Measurements from ENCODE around the gene SERINC1.
A peak's percentile ranks its signal among the peaks of the same experiment; 100 is the strongest.
"Not testable (repeated sequence)": the region's sequence is repeated elsewhere in the genome, so short reads cannot be mapped to it uniquely, and the experiment has no call there.

The SERINC1 gene

GRCh38 chr6:122471107-122472021 lies at the start of gene SERINC1:
Gene SERINC1 (minus strand): TSS chr6:122471807. CDS start chr6:122471737, 70 bp downstream.
- peak; percentile 56 for DNase-seq

GRCh38 chr6:122511193-122511924 lies 39.8 kb upstream of the SERINC1 start:
- DNase-seq = no peak

GRCh38 chr6:122505170-122505569 lies 33.6 kb upstream of the SERINC1 start:
- not testable (repeated sequence) for DNase-seq

- no peak for DNase-seq
Observed at GRCh38 chr6:122501475-122501874, 29.9 kb upstream of the SERINC1 start.

- no peak for DNase-seq
Observed at GRCh38 chr6:122495612-122496011, 24.0 kb upstream of the SERINC1 start.

- no peak for DNase-seq
Observed at GRCh38 chr6:122494665-122495272, 23.2 kb upstream of the SERINC1 start.

GRCh38 chr6:122491919-122492555 lies 20.4 kb upstream of the SERINC1 start:
- no peak for DNase-seq

GRCh38 chr6:122490607-122491006 lies 19.0 kb upstream of the SERINC1 start:
- DNase-seq = no peak

GRCh38 chr6:122484760-122485159 lies 13.2 kb upstream of the SERINC1 start:
- DNase-seq = no peak

GRCh38 chr6:122482750-122483080 lies 11.1 kb upstream of the SERINC1 start:
- DNase-seq = no peak

- no peak for DNase-seq
Observed at GRCh38 chr6:122476131-122476530, 4.5 kb upstream of the SERINC1 start.

- no peak for DNase-seq
Observed at GRCh38 chr6:122472022-122472340, 374 bp upstream of the SERINC1 start.

GRCh38 chr6:122461885-122462284 lies 9.7 kb downstream of the SERINC1 start:
- no peak for DNase-seq

GRCh38 chr6:122459865-122460416 lies 11.7 kb downstream of the SERINC1 start:
- DNase-seq = not testable (repeated sequence)

- DNase-seq = no peak
Observed at GRCh38 chr6:122459240-122459639, 12.4 kb downstream of the SERINC1 start.

GRCh38 chr6:122458087-122458486 lies 13.5 kb downstream of the SERINC1 start:
- no peak for DNase-seq

- DNase-seq = not testable (repeated sequence)
Observed at GRCh38 chr6:122455116-122455515, 16.5 kb downstream of the SERINC1 start.

- DNase-seq = no peak
Observed at GRCh38 chr6:122454673-122455072, 16.9 kb downstream of the SERINC1 start.

GRCh38 chr6:122452509-122452908 lies 19.1 kb downstream of the SERINC1 start:
- DNase-seq = no peak

GRCh38 chr6:122449069-122449468 lies 22.5 kb downstream of the SERINC1 start:
- no peak for DNase-seq

- DNase-seq = no peak
Observed at GRCh38 chr6:122445274-122445673, 26.3 kb downstream of the SERINC1 start.

- DNase-seq = no peak
Observed at GRCh38 chr6:122438975-122439374, 32.6 kb downstream of the SERINC1 start.

GRCh38 chr6:122432816-122433215 lies 38.8 kb downstream of the SERINC1 start:
- no peak for DNase-seq
